Endothelial cell of umbilical vein (primary cell): Measurements from ENCODE around the gene FNBP1L. TPM values are rescaled to one million over a fixed set of nuclear protein-coding genes. Genes with fewer than 3 reads are reported as not detected.

ENCODE experiments used
- BruUV-seq: library from RNA; stranded (reverse); fragments of 400-500 nt; replicated peaks from 2 replicates; lab custom pipeline; 2021; lab: Mats Ljungman, UMichigan
- CTCF ChIA-PET: fragments of 300-600, 350-600 bp; sonication (Branson Sonifier 250); formaldehyde crosslinking; loops from one replicate; lab custom pipeline; 2021; ENCODE audit warnings: antibody characterized with exemption, inconsistent platforms; lab: Charles Lee
- POLR2A ChIA-PET: fragments of 300-600, 350-600 bp; sonication (Branson Sonifier 250); formaldehyde crosslinking; loops from one replicate; lab custom pipeline; 2021; ENCODE audit warnings: antibody characterized with exemption, inconsistent platforms; lab: Charles Lee
- DNase-seq: peaks from one replicate; pipeline ENCODE4 v3.0.0-alpha.2; 2011; ENCODE audit warnings: low read depth, low spot score
- FAIRE-seq: peaks from 2 replicates; lab custom pipeline; 2011; peaks lifted over from hg19 to GRCh38; lab: Jason Lieb, UNC
- H2AFZ ChIP-seq: 2 replicates; pipeline ENCODE4 v1.6.0; 2012; ENCODE audit warnings: low read depth, low read length, control low read depth, inconsistent platforms
- H3K27ac ChIP-seq: 2 replicates; pipeline ENCODE4 v1.5.1; 2011; ENCODE audit warnings: low read depth, mild to moderate bottlenecking, control low read depth, low read length, moderate library complexity; ENCODE audit not compliant: insufficient read depth
- H3K27me3 ChIP-seq, 2 experiments: 2 replicates each; pipeline versions ENCODE4 v1.6.0 to v1.6.1; 2011; ENCODE audit warnings: low read length in 2 of 2, mixed read lengths in 1 of 2; ENCODE audit not compliant: control insufficient read depth in 2 of 2, insufficient read depth in 2 of 2
- H3K36me3 ChIP-seq, 2 experiments: 2 replicates in 1 of 2; 3 replicates in 1 of 2; pipeline ENCODE4 v1.5.1; 2011; ENCODE audit warnings: low read length in 2 of 2, mild to moderate bottlenecking in 1 of 2, moderate library complexity in 1 of 2; ENCODE audit not compliant: control insufficient read depth in 2 of 2, insufficient read depth in 2 of 2; ENCODE audit errors: extremely low read depth in 1 of 2
- H3K4me1 ChIP-seq: 3 replicates; pipeline ENCODE4 v1.5.1; 2011; ENCODE audit warnings: mild to moderate bottlenecking, low read length; ENCODE audit not compliant: control insufficient read depth, insufficient read depth; ENCODE audit errors: extremely low read depth
- H3K4me2 ChIP-seq: 2 replicates; pipeline ENCODE4 v1.6.1; 2011; ENCODE audit warnings: low read length, control low read depth, mixed read lengths; ENCODE audit not compliant: insufficient read depth
- H3K4me3 ChIP-seq, 3 experiments: fragments of 200-600 bp in 1 of 3; sonication (generic), shearing (Covaris generic) in 1 of 3; replicated peaks in 1 of 3; 2 replicates each; pipeline ENCODE4 v1.5.1; 2011 to 2016; ENCODE audit warnings: control low read depth in 3 of 3, low read length in 3 of 3, mild to moderate bottlenecking in 2 of 3, inconsistent platforms in 1 of 3, low read depth in 1 of 3, moderate library complexity in 1 of 3; ENCODE audit not compliant: insufficient read depth in 1 of 3
- H3K79me2 ChIP-seq: 2 replicates; pipeline ENCODE4 v1.6.0; 2012; ENCODE audit warnings: low read length, inconsistent platforms; ENCODE audit not compliant: control insufficient read depth, insufficient read depth
- H3K9ac ChIP-seq: replicated peaks from 2 replicates; pipeline ENCODE3; 2011; ENCODE audit warnings: low read length, control low read depth; ENCODE audit not compliant: insufficient read depth; ENCODE audit errors: extremely low read depth
- H3K9me1 ChIP-seq: replicated peaks from 3 replicates; pipeline ENCODE4 v1.6.0; 2011; ENCODE audit warnings: mild to moderate bottlenecking, low read length; ENCODE audit not compliant: control insufficient read depth, insufficient read depth; ENCODE audit errors: extremely low read depth
- H3K9me3 ChIP-seq: replicated peaks from 2 replicates; pipeline ENCODE4 v1.5.1; 2012; ENCODE audit warnings: low read length, inconsistent platforms; ENCODE audit not compliant: control insufficient read depth, insufficient read depth
- H4K20me1 ChIP-seq: replicated peaks from 2 replicates; pipeline ENCODE3; 2011; ENCODE audit warnings: mild to moderate bottlenecking, low read length; ENCODE audit not compliant: control insufficient read depth, insufficient read depth; ENCODE audit errors: extremely low read depth
- EZH2 ChIP-seq: IDR thresholded peaks from 2 replicates; pipeline ENCODE4 v1.6.1; 2012; ENCODE audit warnings: borderline replicate concordance, low read depth, mild to moderate bottlenecking, moderate library complexity, low read length, inconsistent platforms; ENCODE audit not compliant: severe bottlenecking
- FOS ChIP-seq: IDR thresholded peaks from 2 replicates; pipeline ENCODE4 v1.6.1; 2011; ENCODE audit warnings: mild to moderate bottlenecking, low read length, moderate library complexity, borderline replicate concordance; ENCODE audit not compliant: insufficient read depth
- JUN ChIP-seq: IDR thresholded peaks from 2 replicates; pipeline ENCODE4 v1.6.1; 2011; ENCODE audit warnings: borderline replicate concordance, low read depth; ENCODE audit not compliant: insufficient read length, insufficient read depth
- MYC ChIP-seq: IDR thresholded peaks from one replicate; pipeline ENCODE4 v1.6.1; 2011; ENCODE audit warnings: mild to moderate bottlenecking, low read depth, low read length
- POLR2AphosphoS5 ChIP-seq: IDR thresholded peaks from 2 replicates; pipeline ENCODE4 v1.6.1; 2012; ENCODE audit warnings: low read depth, mild to moderate bottlenecking, control low read depth, low read length, moderate library complexity; ENCODE audit not compliant: insufficient read depth
- dilution Hi-C: fragments of 300-500 bp; cut with MboI; formaldehyde crosslinking; loops from one replicate; pipeline ENCODE4 v1.15.0; 2019; ENCODE audit warnings: low sequenced_read_pairs; ENCODE audit not compliant: extremely low pct_ligation_motif_present
- intact Hi-C: fragments of 100-400 bp; cut with micrococcal nuclease; formaldehyde crosslinking; loops from one replicate; pipeline ENCODE4 v1.10.0; 2022
- polyA plus RNA-seq, 4 experiments: library from polyadenylated mRNA; depleted of rRNA in 3 of 4; stranded (reverse) in 3 of 4; unstranded in 1 of 4; fragments of >200 nt; gene quantifications; 2 replicates each; pipeline versions ENCODE4 v1.2.1 to v1.2.3, GENCODE V29; 2011 to 2012; ENCODE audit warnings: missing spikeins in 1 of 4
- total RNA-seq: library from RNA; stranded (reverse); gene quantifications from 2 replicates; pipeline ENCODE4 v1.2.3, GENCODE V29; 2021
- TF ChIP-seq, protein P1 (sequence below), 2 donors: IDR thresholded peaks; 1 replicate in 1 of 2; 2 replicates in 1 of 2; pipeline ENCODE4 v1.5.1; 2011; ENCODE audit warnings: low read length in 2 of 2, mild to moderate bottlenecking in 2 of 2, moderate library complexity in 2 of 2, control low read depth in 1 of 2, inconsistent platforms in 1 of 2, low read depth in 1 of 2; ENCODE audit not compliant: insufficient read depth in 1 of 2; ENCODE audit errors: extremely low read depth in 1 of 2
- TF ChIP-seq, protein P2 (sequence below): IDR thresholded peaks from 2 replicates; pipeline ENCODE4 v1.6.1; 2011; ENCODE audit not compliant: insufficient read depth, insufficient read length

Gene FNBP1L
- total and polyA plus RNA-seq, 2 donors (not counting 3 experiments of a cell fraction or from before 2014, with no cell fraction given): 28.1 to 56.4 TPM

DNA sequence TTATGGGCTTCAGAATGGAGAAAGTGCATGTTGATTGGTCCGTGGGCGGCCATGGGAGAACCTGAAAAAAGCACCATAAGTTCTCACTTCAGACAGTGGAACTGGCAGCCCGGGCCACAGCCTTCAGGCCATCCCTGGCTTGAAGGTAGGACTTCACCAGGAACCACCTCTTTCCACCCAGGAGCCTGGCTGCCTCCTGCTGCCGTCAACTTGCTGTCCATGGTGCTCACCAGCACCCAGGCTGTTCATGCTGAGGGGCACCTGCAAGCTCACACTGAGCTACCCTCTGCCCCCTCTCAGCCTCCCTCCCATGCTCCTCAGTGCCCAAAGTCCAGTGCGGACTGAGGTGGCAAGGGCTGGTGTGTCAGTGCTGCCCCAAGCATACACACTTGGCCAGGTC, 12.9 kb upstream of the FNBP1L start:
- ChIA-PET POLR2A (no interaction called here), CTCF (interaction anchor here (1.1 to 8.8 kb wide), 4 partner anchors 131 to 409 kb away, joined by 3 to 93 read pairs (median 8); no protein-coding TSS in a partner anchor)
- Histone ChIP-seq H3K27ac (no peak overlapping the region), H3K4me1 (no peaks in the 10 kb centered on the region), H3K4me3 (no peak overlapping the region), H4K20me1 (no peaks in the 10 kb centered on the region), H2AFZ (no peak overlapping the region), H3K27me3 (peaks cover 2 to 12% of the 10 kb centered on the region in 2 experiments), H3K9ac (no peak overlapping the region), H3K36me3 (no peaks in the 10 kb centered on the region), H3K4me2 (no peak overlapping the region), H3K79me2 (no peaks in the 10 kb centered on the region), H3K9me1 (no peaks in the 10 kb centered on the region), H3K9me3 (no peaks in the 10 kb centered on the region)
- dilution Hi-C loops: no loop called here
- TF ChIP-seq JUN: no peak
- TF ChIP-seq, protein P1, sequence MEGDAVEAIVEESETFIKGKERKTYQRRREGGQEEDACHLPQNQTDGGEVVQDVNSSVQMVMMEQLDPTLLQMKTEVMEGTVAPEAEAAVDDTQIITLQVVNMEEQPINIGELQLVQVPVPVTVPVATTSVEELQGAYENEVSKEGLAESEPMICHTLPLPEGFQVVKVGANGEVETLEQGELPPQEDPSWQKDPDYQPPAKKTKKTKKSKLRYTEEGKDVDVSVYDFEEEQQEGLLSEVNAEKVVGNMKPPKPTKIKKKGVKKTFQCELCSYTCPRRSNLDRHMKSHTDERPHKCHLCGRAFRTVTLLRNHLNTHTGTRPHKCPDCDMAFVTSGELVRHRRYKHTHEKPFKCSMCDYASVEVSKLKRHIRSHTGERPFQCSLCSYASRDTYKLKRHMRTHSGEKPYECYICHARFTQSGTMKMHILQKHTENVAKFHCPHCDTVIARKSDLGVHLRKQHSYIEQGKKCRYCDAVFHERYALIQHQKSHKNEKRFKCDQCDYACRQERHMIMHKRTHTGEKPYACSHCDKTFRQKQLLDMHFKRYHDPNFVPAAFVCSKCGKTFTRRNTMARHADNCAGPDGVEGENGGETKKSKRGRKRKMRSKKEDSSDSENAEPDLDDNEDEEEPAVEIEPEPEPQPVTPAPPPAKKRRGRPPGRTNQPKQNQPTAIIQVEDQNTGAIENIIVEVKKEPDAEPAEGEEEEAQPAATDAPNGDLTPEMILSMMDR (IDR thresholded peaks at IDR 0.05; ENCODE audit: extremely low read depth in 1 of 2, insufficient read depth in 1 of 2, low read depth in 1 of 2, low read length in 2 of 2): no peak
- no peak for TF ChIP-seq MYC
- TF ChIP-seq FOS: no peak
- TF ChIP-seq EZH2: no peak
- TF ChIP-seq, protein P2, sequence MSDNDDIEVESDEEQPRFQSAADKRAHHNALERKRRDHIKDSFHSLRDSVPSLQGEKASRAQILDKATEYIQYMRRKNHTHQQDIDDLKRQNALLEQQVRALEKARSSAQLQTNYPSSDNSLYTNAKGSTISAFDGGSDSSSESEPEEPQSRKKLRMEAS: no peak
- no peak for TF ChIP-seq POLR2AphosphoS5
- DNase-seq (no peak), FAIRE-seq (no peak)
- BruUV-seq: no TSS peak
- intact Hi-C loops: loop anchor here (5.0 kb wide), 1 partner anchor 353 kb away; no protein-coding TSS in a partner anchor
